GM12878 (cell line): ENCODE results near the gene ITM2C. TPM values are rescaled to one million over a fixed set of nuclear protein-coding genes. Genes with fewer than 3 reads are reported as not detected.

Experiments
- EP300 ChIP-seq, 2 experiments: fragments of 150-350 bp in 1 of 2; IDR thresholded peaks; 2 replicates each; pipeline ENCODE4 v1.6.1; 2011 to 2012; ENCODE audit warnings: low read depth in 2 of 2, low read length in 2 of 2, borderline replicate concordance in 1 of 2, improper control_type of control experiment in 1 of 2, inconsistent platforms in 1 of 2; ENCODE audit not compliant: control insufficient read depth in 1 of 2
- MXI1 ChIP-seq: fragments of 150-350 bp; IDR thresholded peaks from 2 replicates; pipeline ENCODE4 v1.6.1; 2011; ENCODE audit warnings: low read depth, mild to moderate bottlenecking, inconsistent platforms, low read length, improper control_type of control experiment
- ZNF592 ChIP-seq: fragments of 450-650 bp; IDR thresholded peaks from 2 replicates; pipeline ENCODE4 v1.6.1; 2017; ENCODE audit warnings: mild to moderate bottlenecking, moderate library complexity
- ZNF687 ChIP-seq: fragments of 450-650 bp; IDR thresholded peaks from 2 replicates; pipeline ENCODE4 v1.6.1; 2017; ENCODE audit warnings: mild to moderate bottlenecking, moderate library complexity
- polyA plus RNA-seq, 11 experiments: library from polyadenylated mRNA; depleted of rRNA in 4 of 11; unstranded in 6 of 11; stranded (reverse) in 5 of 11; fragments of >200 nt; fragmentation: Nextera tagmentation in 4 of 11; fragmentation: Illumina TruSeq in 1 of 11; extraction: Ambion mirVana in 4 of 11; extraction: Trizol in 1 of 11; gene quantifications; 1 replicate in 1 of 11; 2 replicates in 10 of 11; pipeline versions ENCODE4 v1.2.1 to v1.2.3, GENCODE V29; 2011 to 2016; ENCODE audit warnings: inconsistent platforms in 2 of 11, missing spikeins in 2 of 11, low read depth in 1 of 11
- total RNA-seq, 4 experiments: library from RNA; depleted of rRNA in 3 of 4; stranded (reverse); fragments of >200 nt in 3 of 4; fragmentation: Illumina TruSeq in 1 of 4; extraction: Trizol in 1 of 4; gene quantifications; 2 replicates each; pipeline versions ENCODE4 v1.2.1 to v1.2.3, GENCODE V29; 2013 to 2021

The ITM2C gene
- total and polyA plus RNA-seq, 10 of the 15 experiments (the other 5 are each of a cell fraction or from before 2014, with no cell fraction given), result 5.4 to 195 (median 149) TPM

- no peak for TF ChIP-seq ZNF687
- no peak for TF ChIP-seq MXI1
- TF ChIP-seq EP300 (IDR thresholded peaks at IDR 0.05; ENCODE audit: borderline replicate concordance in 1 of 2, control insufficient read depth in 1 of 2, low read depth in 2 of 2, low read length in 2 of 2), result no peak
- TF ChIP-seq ZNF592, result no peak
Measured at GRCh38 chr2:230879891-230880290, 15.1 kb downstream of the ITM2C start (continued).
